BJ (cell line): Measurements from ENCODE around the gene CIITA. TPM values are rescaled to one million over a fixed set of nuclear protein-coding genes. Genes with fewer than 3 reads are reported as not detected.

ENCODE experiments used
- CTCF ChIA-PET: fragments of 350-600 bp; formaldehyde crosslinking; extraction: SDS; loops from one replicate; lab custom pipeline; 2021; ENCODE audit warnings: antibody characterized with exemption, inconsistent platforms; lab: Yijun Ruan, JAX
- POLR2A ChIA-PET: fragments of 300-600 bp; sonication (Branson Sonifier 250); formaldehyde crosslinking; extraction: SDS; loops from one replicate; lab custom pipeline; 2021; ENCODE audit warnings: antibody characterized with exemption; lab: Charles Lee
- DNase-seq: peaks from one replicate; pipeline ENCODE4 v3.0.0-alpha.2; 2011; ENCODE audit warnings: low read depth
- H3K27me3 ChIP-seq: 2 replicates; pipeline ENCODE4 v1.6.0; 2011; ENCODE audit warnings: low read length; ENCODE audit not compliant: control insufficient read depth, insufficient read depth
- H3K36me3 ChIP-seq: 2 replicates; pipeline ENCODE4 v1.5.1; 2011; ENCODE audit warnings: low read length; ENCODE audit not compliant: control insufficient read depth, insufficient read depth
- H3K4me3 ChIP-seq: 2 replicates; pipeline ENCODE4 v1.5.1; 2011; ENCODE audit warnings: low read depth, mild to moderate bottlenecking, control low read depth, low read length
- CTCF ChIP-seq: IDR thresholded peaks from 2 replicates; pipeline ENCODE4 v1.5.1; 2011; ENCODE audit warnings: low read depth, mild to moderate bottlenecking, control low read depth, inconsistent platforms, low read length, moderate library complexity; ENCODE audit not compliant: insufficient read depth
- polyA plus RNA-seq: library from polyadenylated mRNA; depleted of rRNA; stranded (reverse); fragments of >200 nt; gene quantifications from 2 replicates; pipeline ENCODE4 v1.2.3, GENCODE V29; 2011

The CIITA gene
- polyA plus RNA-seq, 1 experiment, result not detected

GRCh38 chr16:10846213-10846998 is 30.6 kb upstream of the CIITA start:
- H3K4me3 ChIP-seq, result no peak overlapping the region
- H3K27me3 ChIP-seq, result peaks cover 2% of the 10 kb centered on the region; the same call in 1 of the 2 replicates
- DNase-seq, result no peak
- H3K36me3 ChIP-seq, result no peaks in the 10 kb centered on the region
- ChIA-PET POLR2A (no interaction called here), CTCF (no interaction called here)
- TF ChIP-seq CTCF, result no peak

DNA sequence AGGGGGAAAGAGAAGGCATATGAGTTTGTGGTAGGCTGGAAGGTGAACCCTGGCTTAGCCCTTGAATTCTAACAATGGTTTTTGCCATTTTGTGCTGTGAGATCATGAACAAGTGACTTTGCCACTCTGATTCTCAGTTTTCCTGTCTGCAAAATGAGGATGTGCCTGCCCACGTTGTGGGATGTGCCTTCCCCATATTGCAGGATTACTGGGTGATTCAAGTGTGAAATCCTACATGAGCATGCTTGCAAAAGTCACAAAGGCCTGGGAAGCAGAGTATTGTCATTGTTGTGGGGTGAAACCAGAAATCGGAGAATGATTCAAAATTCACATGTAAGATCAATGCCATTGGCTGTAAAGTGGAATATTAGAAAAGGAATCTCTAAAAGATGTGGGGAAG is 29.8 kb upstream of the CIITA start:
- no peak for TF ChIP-seq CTCF
- Histone ChIP-seq H3K4me3 (no peak overlapping the region), H3K36me3 (no peaks in the 10 kb centered on the region), H3K27me3 (peaks cover 2% of the 10 kb centered on the region; the same call in 1 of the 2 replicates)
- POLR2A ChIA-PET, result no interaction called here
- DNase-seq, result no peak
- CTCF ChIA-PET, result no interaction called here

DNA sequence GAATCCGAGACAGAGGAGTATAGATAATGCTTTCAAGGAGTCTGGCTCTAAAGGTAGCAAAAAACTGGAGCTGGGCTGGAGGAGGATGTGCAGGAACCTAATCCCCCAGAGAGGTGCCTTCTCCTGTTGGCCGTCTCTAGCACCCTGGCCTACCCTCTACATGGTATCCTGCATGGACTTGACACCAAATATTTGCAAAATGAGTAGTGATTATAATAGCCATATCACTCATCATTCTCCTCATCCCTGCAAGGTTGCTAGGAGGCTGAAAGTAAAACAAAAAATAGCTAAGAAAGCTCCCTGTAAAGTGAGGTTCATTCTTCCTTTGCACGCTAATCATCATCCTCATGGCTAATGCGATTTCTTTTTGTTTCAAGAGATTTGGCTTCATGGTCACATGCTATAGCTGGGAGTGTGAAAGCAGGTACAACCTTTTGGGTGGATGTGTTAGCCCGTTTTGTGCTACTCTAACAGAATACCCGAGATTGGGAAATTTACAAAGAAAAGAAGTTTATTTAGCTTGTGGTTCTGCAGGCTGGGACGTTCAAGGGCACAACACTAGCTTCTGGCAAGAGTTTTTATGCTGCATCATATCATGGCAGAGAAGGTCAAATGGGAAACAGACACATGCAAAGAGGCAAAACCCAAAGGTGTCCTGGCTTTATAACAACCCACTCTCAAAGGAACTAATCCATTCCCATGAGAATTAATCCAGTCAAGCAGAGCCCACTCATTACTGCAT is 27.1 kb upstream of the CIITA start:
- no peak for TF ChIP-seq CTCF
- no peak overlapping the region for H3K4me3 ChIP-seq
- H3K27me3 ChIP-seq, result peaks cover 2% of the 10 kb centered on the region; the same call in 1 of the 2 replicates
- no peaks in the 10 kb centered on the region for H3K36me3 ChIP-seq
- POLR2A ChIA-PET, result no interaction called here
- no peak for DNase-seq
- CTCF ChIA-PET, result no interaction called here

DNA sequence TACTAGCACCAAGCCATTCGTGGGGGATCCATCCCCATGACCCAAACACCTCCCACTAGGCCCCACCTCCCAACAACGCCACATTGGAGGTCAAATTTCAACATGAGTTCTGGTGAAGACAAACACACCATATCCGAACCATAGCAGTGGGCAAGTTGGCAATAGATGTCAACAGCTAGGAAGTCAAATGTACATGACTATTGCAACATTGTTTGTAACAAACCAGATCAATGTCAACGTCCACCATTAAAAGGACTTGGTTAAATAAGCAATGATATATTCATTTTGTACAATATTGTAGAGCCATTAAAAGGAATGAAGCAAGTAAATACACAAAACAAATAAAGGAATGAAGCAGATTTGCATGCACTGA is 26.5 kb upstream of the CIITA start:
- TF ChIP-seq CTCF, result no peak
- CTCF ChIA-PET, result no interaction called here
- POLR2A ChIA-PET, result no interaction called here
- Histone ChIP-seq H3K4me3 (no peak overlapping the region), H3K27me3 (peaks cover 2% of the 10 kb centered on the region; the same call in 1 of the 2 replicates), H3K36me3 (no peaks in the 10 kb centered on the region)
- DNase-seq, result no peak

GRCh38 chr16:10851512-10851911 is 25.5 kb upstream of the CIITA start:
- POLR2A ChIA-PET, result no interaction called here
- Histone ChIP-seq H3K27me3 (peaks cover 2% of the 10 kb centered on the region; the same call in 1 of the 2 replicates), H3K4me3 (no peak overlapping the region), H3K36me3 (no peaks in the 10 kb centered on the region)
- CTCF ChIA-PET, result no interaction called here
- no peak for DNase-seq
- TF ChIP-seq CTCF, result no peak
